Large intestine (tissue), 3 donors: ENCODE measurements around the gene MCC. TPM values are rescaled to one million over a fixed set of nuclear protein-coding genes. Genes with fewer than 3 reads are reported as not detected.

ENCODE experiments used
- DNase-seq, 2 donors: peaks; one replicate each; pipeline versions ENCODE4 v3.0.0 to v3.0.0-alpha.2; 2013
- H3K27ac ChIP-seq: one replicate; pipeline ENCODE4 v1.5.1; 2013; ENCODE audit warnings: low read length
- H3K27me3 ChIP-seq: 2 replicates; pipeline ENCODE4 v1.6.1; 2013; ENCODE audit warnings: low read length; ENCODE audit not compliant: control insufficient read depth, insufficient read depth
- H3K36me3 ChIP-seq: 2 replicates; pipeline ENCODE4 v1.6.1; 2013; ENCODE audit warnings: low read length; ENCODE audit not compliant: control insufficient read depth, insufficient read depth
- H3K4me1 ChIP-seq: one replicate; pipeline ENCODE4 v1.6.1; 2013; ENCODE audit warnings: low read length; ENCODE audit not compliant: control insufficient read depth, insufficient read depth
- H3K4me3 ChIP-seq: one replicate; pipeline ENCODE4 v1.5.1; 2013; ENCODE audit warnings: low read length
- H3K9me3 ChIP-seq: one replicate; pipeline ENCODE4 v1.6.1; 2013; ENCODE audit warnings: mild to moderate bottlenecking, low read depth, low read length, moderate library complexity; ENCODE audit not compliant: control insufficient read depth
- WGBS: methylation state at CpG from one replicate; pipeline ENCODE4 v1.1.5; 2013; ENCODE audit warnings: low lambda C conversion rate; ENCODE audit not compliant: insufficient coverage; 5-methylcytosine and 5-hydroxymethylcytosine counted together
- polyA plus RNA-seq: library from polyadenylated mRNA; unstranded; fragments of 120-200 nt; gene quantifications from one replicate; pipeline ENCODE4 v1.2.1, GENCODE V29; 2013

The MCC gene
- polyA plus RNA-seq, 1 donor, result 5.2 TPM

- no peaks in the 10 kb centered on the region for H3K36me3 ChIP-seq
- no peak overlapping the region for H3K27ac ChIP-seq
- H3K27me3 ChIP-seq, result no peaks in the 10 kb centered on the region
- 100% methylated on average over 1 of the region's 4 CpGs for WGBS
- no peak overlapping the region for H3K4me3 ChIP-seq
- H3K9me3 ChIP-seq, result no peaks in the 10 kb centered on the region
- no peaks in the 10 kb centered on the region for H3K4me1 ChIP-seq
- no peak for DNase-seq
Measured at GRCh38 chr5:113195771-113196170, 292.5 kb downstream of the MCC start.

GRCh38 chr5:113195251-113195650 is 293.0 kb downstream of the MCC start:
- H3K4me3 ChIP-seq, result no peak overlapping the region
- no peaks in the 10 kb centered on the region for H3K4me1 ChIP-seq
- H3K9me3 ChIP-seq, result no peaks in the 10 kb centered on the region
- no peak overlapping the region for H3K27ac ChIP-seq
- no peak for DNase-seq
- no peaks in the 10 kb centered on the region for H3K27me3 ChIP-seq
- no peaks in the 10 kb centered on the region for H3K36me3 ChIP-seq
- 100% methylated on average over 1 of the region's 3 CpGs for WGBS

GRCh38 chr5:113194591-113194990 is 293.7 kb downstream of the MCC start:
- H3K4me1 ChIP-seq, result no peaks in the 10 kb centered on the region
- no peaks in the 10 kb centered on the region for H3K36me3 ChIP-seq
- H3K27ac ChIP-seq, result no peak overlapping the region
- WGBS, result 93% methylated on average over 3 of the region's 5 CpGs
- no peak for DNase-seq
- no peaks in the 10 kb centered on the region for H3K9me3 ChIP-seq
- H3K27me3 ChIP-seq, result no peaks in the 10 kb centered on the region
- no peak overlapping the region for H3K4me3 ChIP-seq

- Histone ChIP-seq H3K4me3 (no peak overlapping the region), H3K27ac (no peak overlapping the region), H3K36me3 (no peaks in the 10 kb centered on the region), H3K9me3 (no peaks in the 10 kb centered on the region), H3K4me1 (no peaks in the 10 kb centered on the region), H3K27me3 (no peaks in the 10 kb centered on the region)
- DNase-seq, result no peak
- 83% methylated on average over 1 of the region's 6 CpGs for WGBS
Measured at GRCh38 chr5:113194125-113194524, 294.1 kb downstream of the MCC start.

GRCh38 chr5:113193311-113193978 is 294.8 kb downstream of the MCC start:
- H3K27ac ChIP-seq, result no peak overlapping the region
- DNase-seq, result no peak
- H3K27me3 ChIP-seq, result no peaks in the 10 kb centered on the region
- no peaks in the 10 kb centered on the region for H3K36me3 ChIP-seq
- 92% methylated on average over 2 of the region's 5 CpGs for WGBS
- no peaks in the 10 kb centered on the region for H3K9me3 ChIP-seq
- no peak overlapping the region for H3K4me3 ChIP-seq
- no peaks in the 10 kb centered on the region for H3K4me1 ChIP-seq

GRCh38 chr5:113192541-113192940 is 295.7 kb downstream of the MCC start:
- H3K9me3 ChIP-seq, result no peaks in the 10 kb centered on the region
- H3K27ac ChIP-seq, result no peak overlapping the region
- no CpG with 5 or more reads among the region's 2 CpGs for WGBS
- H3K4me3 ChIP-seq, result no peak overlapping the region
- H3K36me3 ChIP-seq, result no peaks in the 10 kb centered on the region
- no peaks in the 10 kb centered on the region for H3K27me3 ChIP-seq
- DNase-seq, result no peak
- no peaks in the 10 kb centered on the region for H3K4me1 ChIP-seq

GRCh38 chr5:113190347-113190746 is 297.9 kb downstream of the MCC start:
- no peaks in the 10 kb centered on the region for H3K9me3 ChIP-seq
- DNase-seq, result no peak
- 100% methylated on average over 3 of the region's 5 CpGs for WGBS
- no peaks in the 10 kb centered on the region for H3K4me1 ChIP-seq
- no peaks in the 10 kb centered on the region for H3K36me3 ChIP-seq
- no peak overlapping the region for H3K27ac ChIP-seq
- no peak overlapping the region for H3K4me3 ChIP-seq
- H3K27me3 ChIP-seq, result no peaks in the 10 kb centered on the region

- Histone ChIP-seq H3K9me3 (no peaks in the 10 kb centered on the region), H3K27me3 (no peaks in the 10 kb centered on the region), H3K4me3 (no peak overlapping the region), H3K4me1 (no peaks in the 10 kb centered on the region), H3K36me3 (no peaks in the 10 kb centered on the region), H3K27ac (no peak overlapping the region)
- 100% methylated on average over 1 of the region's 3 CpGs for WGBS
- no peak for DNase-seq
Measured at GRCh38 chr5:113189291-113189690, 299.0 kb downstream of the MCC start.

GRCh38 chr5:113188436-113188835 is 299.8 kb downstream of the MCC start:
- H3K27me3 ChIP-seq, result no peaks in the 10 kb centered on the region
- H3K27ac ChIP-seq, result no peak overlapping the region
- no peaks in the 10 kb centered on the region for H3K4me1 ChIP-seq
- H3K4me3 ChIP-seq, result no peak overlapping the region
- DNase-seq, result no peak
- H3K36me3 ChIP-seq, result no peaks in the 10 kb centered on the region
- H3K9me3 ChIP-seq, result no peaks in the 10 kb centered on the region

GRCh38 chr5:113187906-113188305 is 300.3 kb downstream of the MCC start:
- DNase-seq, result no peak
- H3K4me3 ChIP-seq, result no peak overlapping the region
- no CpG with 5 or more reads among the region's 3 CpGs for WGBS
- no peaks in the 10 kb centered on the region for H3K4me1 ChIP-seq
- no peaks in the 10 kb centered on the region for H3K36me3 ChIP-seq
- no peaks in the 10 kb centered on the region for H3K27me3 ChIP-seq
- H3K27ac ChIP-seq, result no peak overlapping the region
- H3K9me3 ChIP-seq, result no peaks in the 10 kb centered on the region

- Histone ChIP-seq H3K36me3 (no peaks in the 10 kb centered on the region), H3K4me3 (no peak overlapping the region), H3K27ac (no peak overlapping the region), H3K27me3 (no peaks in the 10 kb centered on the region), H3K9me3 (no peaks in the 10 kb centered on the region), H3K4me1 (no peaks in the 10 kb centered on the region)
- no peak for DNase-seq
- WGBS, result no CpG with 5 or more reads among the region's 7 CpGs
Measured at GRCh38 chr5:113186061-113186460, 302.2 kb downstream of the MCC start.
